ENCODE measurements around the gene SHANK3. TPM values are rescaled to one million over a fixed set of nuclear protein-coding genes. Genes with fewer than 3 reads are reported as not detected.

Gene SHANK3
- total RNA-seq, 4 donors from 2014 or later: 8.6 to 101 (median 16.9) TPM

GRCh38 chr22:50678651-50679521, 6.3 kb downstream of the SHANK3 start:
- Histone ChIP-seq H3K36me3 (no peaks in the 10 kb centered on the region), H3K4me3 (no peak overlapping the region), H3K4me1 (peaks cover 0 to under 1% of the 10 kb centered on the region in 2 donors), H3K27me3 (peaks cover under 1 to 2% of the 10 kb centered on the region in 2 donors), H3K27ac (no peak overlapping the region), H3K9me3 (no peaks in the 10 kb centered on the region)
- no peak for DNase-seq
- intact Hi-C loops (cut with DNase I; ENCODE audit: low total_unique reads): no loop called here
- TF ChIP-seq, protein P1, sequence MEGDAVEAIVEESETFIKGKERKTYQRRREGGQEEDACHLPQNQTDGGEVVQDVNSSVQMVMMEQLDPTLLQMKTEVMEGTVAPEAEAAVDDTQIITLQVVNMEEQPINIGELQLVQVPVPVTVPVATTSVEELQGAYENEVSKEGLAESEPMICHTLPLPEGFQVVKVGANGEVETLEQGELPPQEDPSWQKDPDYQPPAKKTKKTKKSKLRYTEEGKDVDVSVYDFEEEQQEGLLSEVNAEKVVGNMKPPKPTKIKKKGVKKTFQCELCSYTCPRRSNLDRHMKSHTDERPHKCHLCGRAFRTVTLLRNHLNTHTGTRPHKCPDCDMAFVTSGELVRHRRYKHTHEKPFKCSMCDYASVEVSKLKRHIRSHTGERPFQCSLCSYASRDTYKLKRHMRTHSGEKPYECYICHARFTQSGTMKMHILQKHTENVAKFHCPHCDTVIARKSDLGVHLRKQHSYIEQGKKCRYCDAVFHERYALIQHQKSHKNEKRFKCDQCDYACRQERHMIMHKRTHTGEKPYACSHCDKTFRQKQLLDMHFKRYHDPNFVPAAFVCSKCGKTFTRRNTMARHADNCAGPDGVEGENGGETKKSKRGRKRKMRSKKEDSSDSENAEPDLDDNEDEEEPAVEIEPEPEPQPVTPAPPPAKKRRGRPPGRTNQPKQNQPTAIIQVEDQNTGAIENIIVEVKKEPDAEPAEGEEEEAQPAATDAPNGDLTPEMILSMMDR (IDR thresholded peaks at IDR 0.05): no peak
- no peak for TF ChIP-seq POLR2A (IDR thresholded peaks at IDR 0.05)

DNA sequence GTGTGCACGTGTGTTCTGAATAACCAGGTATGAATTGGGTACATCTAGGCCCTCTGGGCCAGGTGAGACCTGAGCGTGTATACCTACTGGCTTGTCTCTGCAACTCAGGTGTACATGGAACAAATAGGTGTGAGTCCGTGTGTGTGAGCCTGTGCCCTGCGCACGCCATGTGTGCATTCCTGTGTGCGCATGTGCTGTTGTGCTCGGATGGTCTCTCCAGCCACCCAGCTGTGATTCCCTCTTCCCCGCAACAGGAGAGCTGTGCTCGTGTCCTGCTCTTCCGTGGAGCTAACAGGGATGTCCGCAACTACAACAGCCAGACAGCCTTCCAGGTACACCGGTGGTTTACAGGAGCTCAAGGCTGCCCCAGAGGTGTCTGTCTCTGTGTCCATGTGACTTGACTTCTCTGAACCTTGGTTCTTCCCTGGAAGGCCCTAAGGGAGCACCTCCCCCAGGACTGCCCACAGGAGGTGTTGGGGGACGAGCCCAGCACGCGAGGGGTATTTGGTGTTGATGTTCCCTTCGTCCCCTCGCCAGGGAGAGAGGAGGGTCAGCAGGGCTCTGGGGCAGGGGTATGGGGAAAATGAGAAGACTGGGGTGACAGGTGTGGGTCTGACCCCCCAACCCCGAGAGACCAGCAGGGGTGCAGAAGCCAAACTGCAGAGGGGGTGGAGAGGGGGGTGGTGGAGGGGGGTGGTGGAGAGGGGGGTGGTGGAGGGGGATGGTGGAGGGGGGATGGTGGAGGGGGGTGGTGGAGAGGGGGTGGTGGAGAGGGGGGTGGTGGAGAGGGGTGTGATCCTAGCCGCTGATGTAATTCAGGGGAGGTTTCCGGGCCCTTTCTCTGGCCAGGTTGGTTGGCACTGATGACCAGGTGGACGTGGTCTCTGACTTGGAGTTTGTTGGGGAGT, 10.7 kb downstream of the SHANK3 start:
- Histone ChIP-seq H3K4me3 (no peak overlapping the region), H3K9me3 (no peaks in the 10 kb centered on the region), H3K27ac (no peak overlapping the region), H3K36me3 (no peaks in the 10 kb centered on the region), H3K27me3 (no peaks in the 10 kb centered on the region), H3K4me1 (no peaks in the 10 kb centered on the region)
- TF ChIP-seq, protein P1 (IDR thresholded peaks at IDR 0.05): no peak
- no peak for TF ChIP-seq POLR2A (IDR thresholded peaks at IDR 0.05)
- intact Hi-C loops (cut with DNase I; ENCODE audit: low total_unique reads): no loop called here
- no peak for DNase-seq

GRCh38 chr22:50683994-50684371, 11.4 kb downstream of the SHANK3 start:
- H3K4me3 ChIP-seq: no peak overlapping the region
- H3K27ac ChIP-seq: no peak overlapping the region
- intact Hi-C loops (cut with DNase I; ENCODE audit: low total_unique reads): no loop called here
- TF ChIP-seq, protein P1 (IDR thresholded peaks at IDR 0.05): no peak
- no peak for TF ChIP-seq POLR2A (IDR thresholded peaks at IDR 0.05)
- H3K27me3 ChIP-seq: no peaks in the 10 kb centered on the region
- no peak for DNase-seq
- no peaks in the 10 kb centered on the region for H3K4me1 ChIP-seq
- H3K36me3 ChIP-seq: no peaks in the 10 kb centered on the region
- no peaks in the 10 kb centered on the region for H3K9me3 ChIP-seq

DNA sequence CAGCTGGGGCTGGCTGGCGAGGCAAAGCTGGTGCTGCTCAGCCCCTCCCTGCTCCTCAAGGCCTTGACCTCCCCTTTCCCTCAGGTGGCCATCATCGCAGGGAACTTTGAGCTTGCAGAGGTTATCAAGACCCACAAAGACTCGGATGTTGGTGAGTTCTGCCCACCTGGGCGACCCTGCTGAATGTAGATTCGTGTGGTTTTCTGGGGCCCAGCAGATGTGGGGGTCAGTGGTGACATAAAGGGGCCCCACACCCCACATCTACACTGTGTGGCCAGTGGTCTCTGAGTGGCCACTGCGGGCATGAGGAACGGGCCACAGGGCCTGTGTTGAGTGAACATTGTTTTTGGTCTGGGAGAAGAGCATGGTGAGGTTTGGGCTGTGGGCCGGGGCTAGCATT, 11.9 kb downstream of the SHANK3 start:
- no peak overlapping the region for H3K4me3 ChIP-seq
- intact Hi-C loops (cut with DNase I; ENCODE audit: low total_unique reads): no loop called here
- DNase-seq: no peak

More for the DNA sequence above, 11.9 kb downstream of the SHANK3 start:
- Histone ChIP-seq H3K27ac (no peak overlapping the region), H3K9me3 (no peaks in the 10 kb centered on the region), H3K27me3 (no peaks in the 10 kb centered on the region), H3K36me3 (no peaks in the 10 kb centered on the region), H3K4me1 (no peaks in the 10 kb centered on the region)
- TF ChIP-seq, protein P1 (IDR thresholded peaks at IDR 0.05): no peak
- TF ChIP-seq POLR2A (IDR thresholded peaks at IDR 0.05): no peak
